Vagina (tissue), 2 donors: ENCODE measurements around the gene ZNF664.

ENCODE experiments used
- CTCF ChIP-seq, 3 experiments: fragments of 450-650 bp in 2 of 3; fragments of 200-600 bp in 1 of 3; sonication (generic) in 1 of 3; IDR thresholded peaks; one replicate each; pipeline ENCODE4 v1.5.1; 2017 to 2019; ENCODE audit warnings: antibody characterized with exemption in 3 of 3, mild to moderate bottlenecking in 2 of 3, moderate library complexity in 2 of 3
- POLR2A ChIP-seq, 2 donors: fragments of 450-650 bp; IDR thresholded peaks; one replicate each; pipeline ENCODE4 v1.6.1; 2017; ENCODE audit warnings: antibody characterized with exemption in 2 of 2, mild to moderate bottlenecking in 2 of 2, moderate library complexity in 2 of 2

- TF ChIP-seq CTCF (IDR thresholded peaks at IDR 0.05) (no peak), POLR2A (IDR thresholded peaks at IDR 0.05) (no peak)
Observed at GRCh38 chr12:124009781-124010180, 36.8 kb downstream of the ZNF664 start.
